ENCODE results near the gene MARCHF4. TPM values are rescaled to one million over a fixed set of nuclear protein-coding genes. Genes with fewer than 3 reads are reported as not detected.
"Not testable (repeated sequence)": the region's sequence is repeated elsewhere in the genome, so short reads cannot be mapped to it uniquely, and the experiment has no call there.

MARCHF4 gene
- total RNA-seq, 1 donor from 2014 or later, result not detected

DNA sequence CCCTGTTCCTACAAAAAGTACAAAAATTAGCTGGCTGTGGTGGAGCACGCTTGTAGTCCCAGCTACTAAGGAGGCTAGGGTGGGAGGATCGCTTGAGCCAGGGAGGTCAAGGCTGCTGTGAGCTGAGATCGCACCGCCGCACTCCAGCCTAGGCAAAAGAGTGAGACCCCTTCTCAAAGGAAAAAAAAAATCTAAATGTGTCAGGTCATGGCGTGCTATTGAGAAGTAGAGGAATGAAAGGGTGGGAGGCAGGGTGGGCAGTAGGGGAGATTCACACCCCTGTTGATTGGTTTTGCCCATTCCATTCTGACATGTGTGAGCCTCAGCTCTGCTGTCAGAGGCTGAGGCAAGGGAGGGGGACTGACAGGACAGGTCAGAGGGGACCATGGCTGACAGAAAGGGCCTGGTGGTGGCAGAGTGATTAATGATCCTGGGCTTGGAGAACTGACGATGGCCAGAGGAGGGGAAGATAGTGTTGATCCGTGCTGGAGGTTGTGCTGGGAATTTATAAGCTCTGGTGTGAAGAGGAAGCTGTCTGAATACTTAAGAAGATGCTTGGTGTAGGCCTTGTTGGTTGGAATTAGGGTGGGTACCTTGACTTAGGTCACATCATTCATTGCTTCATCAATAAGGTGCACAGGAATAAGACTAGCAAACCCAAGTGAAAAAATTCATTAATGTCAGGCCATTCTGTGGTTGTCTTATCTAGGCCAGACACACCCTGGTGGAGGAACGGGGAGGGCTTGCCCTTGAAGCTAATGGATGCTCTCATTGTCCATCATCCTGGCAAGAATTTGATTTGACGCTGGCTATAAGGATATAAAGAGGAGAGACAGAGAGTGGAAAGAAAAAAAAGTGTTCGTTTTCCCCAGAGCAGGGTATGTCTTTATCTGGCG lies 20.9 kb upstream of the MARCHF4 start:
- DNase-seq (ENCODE audit: low spot score), result no peak

DNA sequence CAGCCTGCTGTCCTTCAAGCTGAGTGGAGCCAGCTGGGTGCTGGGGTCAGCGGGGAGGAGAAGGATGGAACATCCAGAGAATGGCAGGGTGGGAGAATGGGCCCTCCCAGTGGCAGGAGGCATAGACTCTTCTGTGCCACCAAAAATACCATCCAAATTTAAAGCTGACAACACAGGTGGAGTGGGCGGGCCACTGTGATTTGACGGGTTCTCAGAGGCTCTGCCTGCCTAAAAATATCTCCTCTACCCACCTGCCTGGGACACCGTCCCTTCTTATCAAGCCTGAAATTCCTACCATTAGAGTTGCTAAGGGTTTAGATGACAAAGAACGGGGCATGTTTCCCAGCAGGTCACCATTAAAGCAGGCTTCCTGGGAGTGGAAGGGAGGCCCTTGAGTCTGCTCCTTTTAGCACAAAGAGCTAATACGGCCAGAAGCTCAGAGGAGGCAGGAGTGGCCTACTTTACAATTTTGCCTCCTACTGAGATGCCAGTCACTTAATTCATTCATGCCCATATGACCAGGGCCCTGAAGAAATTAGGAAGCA lies 19.8 kb upstream of the MARCHF4 start:
- no peak for DNase-seq (ENCODE audit: low spot score)

DNA sequence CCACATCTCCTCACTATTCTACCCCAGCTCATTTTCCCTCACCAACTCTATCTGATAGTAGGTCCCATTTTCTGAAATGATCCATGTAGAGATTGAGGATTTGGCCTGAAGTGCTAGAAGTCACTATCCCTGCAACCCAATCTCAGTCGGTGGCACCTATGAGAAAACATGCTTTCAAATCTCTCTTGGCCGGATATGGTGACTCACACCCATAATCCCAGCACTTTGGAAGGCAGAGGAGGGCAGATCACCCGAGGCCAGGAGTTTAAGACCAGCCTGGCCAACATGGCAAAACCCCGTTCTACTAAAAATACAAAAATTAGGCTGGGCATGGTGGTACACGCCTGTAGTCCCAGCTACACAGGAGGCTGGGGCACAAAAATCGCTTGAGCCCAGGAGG lies 19.1 kb upstream of the MARCHF4 start:
- no peak for DNase-seq (ENCODE audit: low spot score)

DNA sequence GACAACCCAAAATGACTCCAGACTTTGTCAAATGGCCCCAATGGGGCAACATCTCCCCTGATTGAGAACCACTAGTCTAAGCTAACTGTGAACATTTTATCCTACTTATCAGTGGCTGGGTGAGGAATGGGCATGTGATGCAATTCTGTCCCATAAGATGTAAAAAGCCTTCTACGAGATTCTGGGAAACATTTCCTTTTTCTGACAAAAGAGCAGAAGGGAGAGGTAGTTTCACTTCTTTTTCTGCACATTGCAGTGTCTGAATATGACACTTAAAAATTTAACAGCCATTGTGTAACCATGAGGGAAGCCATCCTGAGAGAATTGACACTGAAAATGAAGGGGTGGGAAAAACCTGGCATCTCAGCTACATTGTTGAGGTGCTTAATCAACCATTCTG lies 17.3 kb upstream of the MARCHF4 start:
- DNase-seq (ENCODE audit: low spot score), result no peak

DNA sequence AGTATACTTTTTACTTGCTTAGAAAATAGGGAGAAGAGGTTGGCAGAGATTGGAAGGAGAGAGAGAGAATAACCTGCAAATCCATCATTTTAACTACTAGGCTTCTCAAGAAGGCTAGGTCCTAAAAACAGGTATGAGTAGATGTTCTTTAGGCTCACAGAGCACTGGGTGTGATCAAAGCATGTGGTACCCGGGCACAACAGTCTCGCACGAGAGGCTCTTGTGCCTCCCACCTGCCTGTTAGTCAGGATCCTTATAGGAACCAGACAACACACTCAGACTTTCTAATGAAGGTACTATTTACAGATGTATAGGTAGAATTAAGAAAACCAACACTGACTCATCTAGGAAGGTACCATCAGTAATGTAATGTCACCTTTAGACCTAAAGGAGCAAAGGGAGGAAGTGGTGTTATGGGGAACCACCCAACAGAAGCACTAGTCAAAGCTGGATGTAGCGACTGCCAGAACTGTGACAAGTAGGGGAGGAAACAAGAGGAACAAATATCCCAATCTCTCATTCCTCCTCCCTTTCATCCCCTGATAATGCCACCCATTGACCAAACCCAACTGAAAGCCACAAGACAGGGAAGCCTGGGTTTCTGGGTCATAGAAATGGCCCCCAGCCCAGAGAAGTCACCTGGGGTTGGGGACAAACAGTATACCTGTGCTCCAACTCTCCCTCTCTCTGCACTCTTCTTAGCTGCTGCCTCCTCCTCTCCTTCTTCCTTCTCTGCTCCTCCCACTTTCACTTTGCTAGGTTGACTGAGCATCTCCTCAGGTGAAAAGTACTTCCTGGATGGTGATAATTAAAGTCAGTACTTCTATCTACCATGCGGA lies 16.0 kb upstream of the MARCHF4 start:
- no peak for DNase-seq (ENCODE audit: low spot score)

DNA sequence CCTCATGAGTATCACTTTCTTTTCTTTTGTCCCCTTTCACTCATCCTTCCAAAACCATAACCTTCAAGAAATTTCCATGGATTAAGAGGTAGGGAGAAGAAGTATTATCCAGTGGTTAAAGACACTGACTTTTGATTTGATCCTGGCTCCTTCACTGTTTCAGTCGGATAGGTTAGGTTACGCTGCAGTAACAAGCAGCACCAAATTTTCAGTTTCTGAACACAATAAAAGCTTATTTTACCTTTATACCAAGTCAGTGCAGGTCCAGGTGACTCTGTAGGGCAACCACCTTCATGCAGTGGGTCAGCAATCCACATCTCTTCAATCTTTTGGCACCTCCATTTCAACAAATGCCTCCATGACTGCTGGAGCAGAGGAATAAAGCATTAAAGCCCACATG lies 15.0 kb upstream of the MARCHF4 start:
- DNase-seq (ENCODE audit: low spot score), result no peak

DNA sequence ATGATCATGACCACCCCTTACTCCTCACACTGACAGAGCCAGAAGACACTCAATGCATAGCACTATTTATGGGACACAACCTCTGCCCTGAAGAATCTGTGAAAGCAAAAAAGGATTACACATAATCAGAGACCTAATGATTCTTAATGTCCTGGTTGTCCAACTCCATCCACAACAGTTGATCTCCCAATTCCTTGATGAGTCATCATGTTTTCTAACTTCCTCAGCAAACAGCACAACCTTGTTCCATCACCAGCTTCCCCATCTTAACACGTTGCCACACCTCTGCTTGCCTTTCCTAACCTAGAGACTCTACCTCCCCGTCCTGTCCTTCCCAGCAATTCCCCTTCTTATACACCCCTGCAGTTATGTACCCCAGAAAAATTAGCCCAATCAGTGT lies 13.2 kb upstream of the MARCHF4 start:
- no peak for DNase-seq (ENCODE audit: low spot score)

- DNase-seq (ENCODE audit: low spot score), result not testable (repeated sequence)
Measured at GRCh38 chr2:216384409-216384808, 12.1 kb upstream of the MARCHF4 start.

DNA sequence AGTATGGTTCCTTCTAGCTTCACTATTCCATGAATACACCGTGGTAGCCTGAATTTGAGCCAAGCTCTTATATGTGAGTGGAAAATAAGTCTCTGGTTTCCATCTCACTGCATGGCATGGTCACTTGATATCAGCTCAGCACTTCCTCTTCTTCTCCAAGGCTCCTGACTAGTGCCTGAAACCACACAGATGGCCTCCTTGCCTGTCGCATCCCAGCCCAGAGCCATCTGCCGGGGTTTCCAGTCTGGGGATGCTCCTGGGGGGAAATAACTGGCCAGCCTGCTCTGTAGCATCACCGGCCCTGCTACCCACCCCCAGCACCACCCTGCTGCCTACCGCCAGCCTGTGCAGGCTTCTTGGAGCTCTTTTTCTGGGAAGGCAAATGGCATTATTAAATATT lies 7.7 kb upstream of the MARCHF4 start:
- no peak for DNase-seq (ENCODE audit: low spot score)

- DNase-seq (ENCODE audit: low spot score), result no peak
Measured at GRCh38 chr2:216375286-216375685, 3.0 kb upstream of the MARCHF4 start.

- no peak for DNase-seq (ENCODE audit: low spot score)
Measured at GRCh38 chr2:216373896-216374295, 1.6 kb upstream of the MARCHF4 start.

GRCh38 chr2:216372761-216373291 lies 543 bp upstream of the MARCHF4 start:
- DNase-seq (ENCODE audit: low spot score), result no peak

DNA sequence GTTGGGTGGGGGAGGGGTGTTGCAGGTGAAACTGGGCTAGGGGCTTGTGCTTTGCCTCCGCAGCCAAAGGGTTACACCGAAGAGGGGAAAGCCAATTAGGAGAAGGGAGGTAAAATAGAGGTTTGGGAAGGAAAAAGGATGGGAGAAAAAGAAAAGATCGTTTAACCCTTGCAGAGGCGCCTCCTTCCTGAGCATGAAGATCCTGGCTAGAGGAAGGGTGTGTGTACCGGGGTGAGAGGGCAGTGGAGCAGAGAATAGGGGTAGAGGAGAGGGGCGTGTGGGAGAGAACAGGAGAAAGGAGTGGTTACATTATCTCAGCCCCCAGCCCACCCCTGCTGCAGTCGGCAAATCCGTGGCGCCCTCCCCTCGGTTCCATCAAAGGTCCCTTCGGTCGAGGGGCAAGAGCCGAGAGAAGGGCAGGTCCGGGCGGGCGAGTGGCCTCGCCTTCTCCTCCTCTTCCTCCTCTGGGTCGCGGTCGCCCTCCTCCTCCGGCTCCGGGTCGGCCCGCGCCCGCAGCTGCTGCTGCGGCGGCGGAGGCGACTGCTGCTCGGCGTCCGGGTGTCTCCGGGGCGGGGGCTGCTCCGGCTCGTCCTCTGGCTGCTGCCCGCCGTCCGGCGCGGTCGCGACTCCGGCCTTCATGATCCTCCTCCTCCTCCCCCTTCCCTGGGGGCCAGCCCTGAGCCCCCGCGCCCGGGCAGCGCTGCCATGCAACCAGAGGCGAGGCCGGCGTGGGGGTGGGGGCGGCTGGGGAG lies 1.1 kb downstream of the MARCHF4 start:
- DNase-seq (ENCODE audit: low spot score), result no peak

GRCh38 chr2:216369821-216370220 lies 2.5 kb downstream of the MARCHF4 start:
- DNase-seq (ENCODE audit: low spot score), result no peak

GRCh38 chr2:216366777-216367471 lies 5.4 kb downstream of the MARCHF4 start:
- DNase-seq (ENCODE audit: low spot score), result no peak

- DNase-seq (ENCODE audit: low spot score), result no peak
Measured at GRCh38 chr2:216365518-216365917, 6.8 kb downstream of the MARCHF4 start.

DNA sequence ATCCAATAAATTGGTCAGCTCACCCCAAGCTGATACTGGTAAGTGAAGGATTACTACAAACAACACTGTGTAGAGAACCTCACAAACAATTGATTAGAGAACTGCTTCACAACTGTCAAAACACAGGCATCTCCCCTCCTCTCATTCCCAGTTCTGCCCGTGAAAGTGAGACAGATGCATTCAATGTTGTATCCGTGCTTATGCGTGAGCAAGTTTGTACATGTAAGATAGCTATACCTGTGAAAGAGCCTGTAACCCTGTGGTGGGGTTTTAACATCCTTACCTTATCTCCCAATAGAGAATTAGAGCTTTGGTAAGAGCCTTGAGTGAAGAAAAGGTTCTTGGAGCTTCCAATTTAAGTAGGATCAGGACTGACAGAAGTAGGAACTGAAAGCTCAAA lies 9.1 kb downstream of the MARCHF4 start:
- DNase-seq (ENCODE audit: low spot score), result no peak

DNA sequence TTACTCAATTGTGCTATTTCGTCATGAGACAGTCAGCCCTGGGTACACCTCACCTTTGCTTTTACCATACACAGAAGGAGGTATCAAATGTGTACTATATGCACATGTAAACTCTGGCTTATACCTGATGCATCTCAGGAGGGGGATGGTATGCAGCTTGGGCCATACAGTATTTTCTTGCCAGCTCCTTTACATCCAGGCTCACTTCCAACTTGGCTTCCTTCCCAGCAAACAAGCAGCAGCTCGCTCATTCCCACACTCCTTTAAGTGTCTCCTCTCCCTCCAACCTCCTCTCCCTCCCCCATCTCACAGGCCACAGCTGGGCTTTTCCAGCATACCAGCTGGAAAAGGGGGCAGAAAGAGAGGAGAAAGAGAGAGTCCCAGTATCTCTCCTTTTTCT lies 9.6 kb downstream of the MARCHF4 start:
- DNase-seq (ENCODE audit: low spot score), result no peak

GRCh38 chr2:216355711-216356110 lies 16.6 kb downstream of the MARCHF4 start:
- no peak for DNase-seq (ENCODE audit: low spot score)

GRCh38 chr2:216354306-216354705 lies 18.0 kb downstream of the MARCHF4 start:
- DNase-seq (ENCODE audit: low spot score), result no peak

Measured in mesenteric fat pad (tissue), 1 donor.